Activated naive CD8-positive, alpha-beta T cell treated with anti-CD3 and anti-CD28 coated beads, Interleukin-2, amount 50 U/mL, for 16 hours (primary cell): ENCODE measurements around the gene ADAMTS6.

Experiments used
- DNase-seq: peaks from one replicate; pipeline ENCODE4 v3.0.0-alpha.2; 2020; ENCODE audit warnings: low read depth, low spot score

The ADAMTS6 gene

GRCh38 chr5:65276178-65276890 is 205.4 kb downstream of the ADAMTS6 start:
- no peak for DNase-seq

GRCh38 chr5:65271906-65272305 is 209.8 kb downstream of the ADAMTS6 start:
- DNase-seq: no peak

- DNase-seq: no peak
These were observed 213.2 kb downstream of the ADAMTS6 start for GRCh38 chr5:65268525-65268924.

GRCh38 chr5:65264420-65264819 is 217.3 kb downstream of the ADAMTS6 start:
- no peak for DNase-seq

- DNase-seq: no peak
These were observed 218.4 kb downstream of the ADAMTS6 start for GRCh38 chr5:65263321-65263720.

- DNase-seq: no peak
These were observed 219.1 kb downstream of the ADAMTS6 start for GRCh38 chr5:65262649-65263059.

GRCh38 chr5:65262096-65262495 is 219.6 kb downstream of the ADAMTS6 start:
- no peak for DNase-seq

- DNase-seq: no peak
These were observed 220.2 kb downstream of the ADAMTS6 start for GRCh38 chr5:65261499-65261898.

GRCh38 chr5:65255294-65255693 is 226.4 kb downstream of the ADAMTS6 start:
- DNase-seq: no peak

GRCh38 chr5:65252977-65253376 is 228.7 kb downstream of the ADAMTS6 start:
- no peak for DNase-seq

GRCh38 chr5:65248896-65249295 is 232.8 kb downstream of the ADAMTS6 start:
- no peak for DNase-seq

GRCh38 chr5:65247594-65247993 is 234.1 kb downstream of the ADAMTS6 start:
- DNase-seq: no peak

GRCh38 chr5:65246741-65247140 is 235.0 kb downstream of the ADAMTS6 start:
- no peak for DNase-seq

- DNase-seq: no peak
These were observed 237.7 kb downstream of the ADAMTS6 start for GRCh38 chr5:65244031-65244430.

GRCh38 chr5:65243161-65243560 is 238.6 kb downstream of the ADAMTS6 start:
- no peak for DNase-seq

- no peak for DNase-seq
These were observed 251.9 kb downstream of the ADAMTS6 start for GRCh38 chr5:65229841-65230240.

GRCh38 chr5:65213921-65214525 is 267.7 kb downstream of the ADAMTS6 start:
- no peak for DNase-seq

- DNase-seq: no peak
These were observed 272.4 kb downstream of the ADAMTS6 start for GRCh38 chr5:65209341-65209740.

GRCh38 chr5:65204966-65205365 is 276.8 kb downstream of the ADAMTS6 start:
- no peak for DNase-seq

- no peak for DNase-seq
These were observed 278.0 kb downstream of the ADAMTS6 start for GRCh38 chr5:65203746-65204145.

GRCh38 chr5:65199993-65200675 is 281.6 kb downstream of the ADAMTS6 start:
- no peak for DNase-seq

- no peak for DNase-seq
These were observed 283.1 kb downstream of the ADAMTS6 start for GRCh38 chr5:65198456-65199120.
